Adrenal gland (tissue), 12 donors: ENCODE measurements around the gene MCM6. TPM values are rescaled to one million over a fixed set of nuclear protein-coding genes. Genes with fewer than 3 reads are reported as not detected.
A peak's percentile ranks its signal among the peaks of the same experiment; 100 is the strongest.

Experiments
- DNase-seq, 7 donors: peaks; one replicate each; pipeline ENCODE4 v3.0.0-alpha.2; 2019 to 2020
- H3K27ac ChIP-seq, 5 donors: fragments of 200-600 bp; sonication (generic) in 4 of 5; 1 replicate in 3 of 5; 2 replicates in 2 of 5; pipeline versions ENCODE4 v1.5.1 to v1.8.0; 2016 to 2020; ENCODE audit warnings: mild to moderate bottlenecking in 1 of 5
- H3K27me3 ChIP-seq: fragments of 200-600 bp; 2 replicates; pipeline ENCODE4 v1.8.0; 2021
- H3K36me3 ChIP-seq, 2 donors: fragments of 200-600 bp; replicated peaks in 1 of 2; 1 replicate in 1 of 2; 2 replicates in 1 of 2; pipeline versions ENCODE4 v1.5.1 to v1.8.0; 2018 to 2022
- H3K4me1 ChIP-seq, 2 donors: fragments of 200-600 bp; replicated peaks in 1 of 2; 1 replicate in 1 of 2; 2 replicates in 1 of 2; pipeline versions ENCODE4 v1.5.1 to v1.8.0; 2018 to 2021
- H3K4me3 ChIP-seq, 4 donors: fragments of 200-600 bp; sonication (generic) in 3 of 4; one replicate each; pipeline ENCODE4 v1.5.1; 2016 to 2018
- H3K9me3 ChIP-seq, 3 donors: fragments of 200-600 bp; sonication (generic) in 1 of 3; replicated peaks in 1 of 3; 1 replicate in 2 of 3; 2 replicates in 1 of 3; pipeline versions ENCODE4 v1.5.1 to v1.8.0; 2016 to 2021
- POLR2A ChIP-seq, 2 donors: fragments of 450-650 bp; IDR thresholded peaks; one replicate each; pipeline ENCODE4 v1.6.1; 2017; ENCODE audit warnings: antibody characterized with exemption in 2 of 2, mild to moderate bottlenecking in 2 of 2, moderate library complexity in 1 of 2
- WGBS, 4 donors: extraction: QIAGEN DNeasy Blood & Tissue Kit in 2 of 4; methylation state at CpG; one replicate each; pipeline versions ENCODE4 v1.1.5 to v1.1.7; 2013 to 2017; 5-methylcytosine and 5-hydroxymethylcytosine counted together
- intact Hi-C, 2 donors: fragments of 100-400 bp; cut with DNase I; formaldehyde crosslinking; loops; one replicate each; pipeline versions ENCODE4 v1.14.1 to v1.15.0; 2022 to 2023
- polyA plus RNA-seq, 3 donors: library from polyadenylated mRNA; stranded (reverse); fragments of 200-250 nt in 2 of 3; fragments of 350-450 nt in 1 of 3; fragmentation: Illumina TruSeq in 1 of 3; extraction: RNeasy Lipid Tissue Mini Kit (QIAGEN cat#74804) in 1 of 3; gene quantifications; one replicate each; pipeline ENCODE4 v1.2.3, GENCODE V29; 2013 to 2014
- total RNA-seq, 9 donors: library from RNA; depleted of rRNA in 4 of 9; stranded (reverse); fragments of >200 nt in 4 of 9; fragments of 120-200 nt in 1 of 9; fragmentation: NEBNext Ultra II Directional in 1 of 9; extraction: Animal tissue kit (Norgen Biotek cat#: 25700) in 1 of 9; gene quantifications; one replicate each; pipeline versions ENCODE4 v1.1.0 to v1.2.4, GENCODE V29; 2013 to 2023
- TF ChIP-seq, protein P1 (sequence below), 6 experiments: fragments of 450-650 bp in 4 of 6; fragments of 200-600 bp in 2 of 6; sonication (generic) in 1 of 6; IDR thresholded peaks; 1 replicate in 5 of 6; 2 replicates in 1 of 6; pipeline versions ENCODE4 v1.5.1 to v1.8.0; 2016 to 2021; ENCODE audit warnings: antibody characterized with exemption in 6 of 6, mild to moderate bottlenecking in 2 of 6, moderate library complexity in 1 of 6
- donor health status: healthy with polysubstance abuse.
- donor health status: Bipolar disorder and iron deficiency.
- donor health status: DM: yes; HTN: yes; CAD: no.
- donor health status: DM: no; HTN: no; CAD: no.
- donor health status: DM: no; HTN: no; CAD: no.
- donor health status: DM: yes; HTN: yes; CAD: no.

The MCM6 gene
- total and polyA plus RNA-seq, 12 donors: 3.4 to 18.9 (median 9.4) TPM

DNA sequence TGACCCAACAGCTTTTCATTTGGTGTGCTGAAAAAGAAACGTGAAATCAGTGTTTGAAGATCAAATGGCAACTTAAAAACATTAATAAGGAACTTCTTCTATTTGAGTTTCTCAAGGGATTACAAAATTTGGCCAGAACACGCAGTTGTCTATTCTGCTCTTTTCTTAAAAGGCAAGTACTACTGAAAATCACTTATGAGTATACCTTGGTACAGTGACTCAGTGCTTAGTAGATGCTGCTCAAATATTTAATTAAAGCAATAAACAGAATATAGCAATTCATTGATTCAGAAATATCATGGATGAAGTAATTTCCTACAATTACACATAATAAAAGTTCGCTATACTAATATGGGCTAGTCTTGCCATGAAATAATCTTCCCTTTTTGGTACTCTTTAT is 38.2 kb upstream of the MCM6 start:
- 63 to 76% (median 73%) methylated on average over 3 of the region's 3 CpGs for WGBS, 4 donors

DNA sequence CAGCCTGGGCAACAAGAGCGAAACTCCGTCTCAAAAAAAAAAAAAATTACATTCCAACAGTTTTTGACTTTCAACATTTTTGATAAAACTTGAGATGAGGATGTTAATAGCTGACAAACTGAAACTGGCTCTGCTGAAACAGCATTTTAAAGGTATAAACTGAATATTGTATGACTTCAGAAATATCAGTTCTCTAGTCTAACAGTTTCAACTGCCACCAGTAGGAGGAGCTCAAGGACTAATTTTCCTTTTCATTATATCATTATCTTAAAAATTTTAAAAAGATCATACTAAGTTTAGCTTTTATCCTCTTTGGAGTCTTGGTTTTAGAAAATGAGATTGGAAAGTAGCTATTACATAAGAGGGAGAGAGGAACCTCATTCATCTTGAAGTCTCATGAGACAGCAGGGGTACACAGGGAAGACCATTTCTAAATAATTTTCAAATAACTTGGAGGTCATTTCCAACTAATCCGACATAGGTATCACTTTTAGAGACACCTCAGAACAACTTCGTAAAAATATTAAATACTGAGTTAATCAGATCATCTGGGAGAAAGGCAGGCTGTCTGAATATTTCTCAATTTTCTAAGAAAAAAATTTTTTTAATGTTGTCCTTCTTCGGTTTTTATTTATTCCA is 37.6 kb upstream of the MCM6 start:
- H3K27ac ChIP-seq: no peak overlapping the region
- no peak for TF ChIP-seq POLR2A (IDR thresholded peaks at IDR 0.05)
- TF ChIP-seq, protein P1, sequence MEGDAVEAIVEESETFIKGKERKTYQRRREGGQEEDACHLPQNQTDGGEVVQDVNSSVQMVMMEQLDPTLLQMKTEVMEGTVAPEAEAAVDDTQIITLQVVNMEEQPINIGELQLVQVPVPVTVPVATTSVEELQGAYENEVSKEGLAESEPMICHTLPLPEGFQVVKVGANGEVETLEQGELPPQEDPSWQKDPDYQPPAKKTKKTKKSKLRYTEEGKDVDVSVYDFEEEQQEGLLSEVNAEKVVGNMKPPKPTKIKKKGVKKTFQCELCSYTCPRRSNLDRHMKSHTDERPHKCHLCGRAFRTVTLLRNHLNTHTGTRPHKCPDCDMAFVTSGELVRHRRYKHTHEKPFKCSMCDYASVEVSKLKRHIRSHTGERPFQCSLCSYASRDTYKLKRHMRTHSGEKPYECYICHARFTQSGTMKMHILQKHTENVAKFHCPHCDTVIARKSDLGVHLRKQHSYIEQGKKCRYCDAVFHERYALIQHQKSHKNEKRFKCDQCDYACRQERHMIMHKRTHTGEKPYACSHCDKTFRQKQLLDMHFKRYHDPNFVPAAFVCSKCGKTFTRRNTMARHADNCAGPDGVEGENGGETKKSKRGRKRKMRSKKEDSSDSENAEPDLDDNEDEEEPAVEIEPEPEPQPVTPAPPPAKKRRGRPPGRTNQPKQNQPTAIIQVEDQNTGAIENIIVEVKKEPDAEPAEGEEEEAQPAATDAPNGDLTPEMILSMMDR (IDR thresholded peaks at IDR 0.05): peak; percentile 67 to 83 (median 74)
- intact Hi-C loops: loop anchor here in 1 of 2 donors (10.0 kb wide), 1 partner anchor 201 kb away; the partner anchor contains the start of gene CXCR4
- H3K9me3 ChIP-seq: no peaks in the 10 kb centered on the region
- no peak overlapping the region for H3K4me3 ChIP-seq
- H3K36me3 ChIP-seq: peaks cover 0 to 7% of the 10 kb centered on the region in 2 donors
- H3K27me3 ChIP-seq: no peaks in the 10 kb centered on the region
- peak in 5 of 7 donors; percentile 18 to 62 (median 36) for DNase-seq
- H3K4me1 ChIP-seq: no peaks in the 10 kb centered on the region
- WGBS, 4 donors: 76 to 81% (median 78%) methylated on average over 5 of the region's 5 CpGs

More for the DNA sequence above, 38.2 kb upstream of the MCM6 start:
- no peak for TF ChIP-seq POLR2A (IDR thresholded peaks at IDR 0.05)
- TF ChIP-seq, protein P1 (IDR thresholded peaks at IDR 0.05): no peak
- H3K36me3 ChIP-seq: peaks cover 0 to 7% of the 10 kb centered on the region in 2 donors
- no peaks in the 10 kb centered on the region for H3K4me1 ChIP-seq
- no peak overlapping the region for H3K27ac ChIP-seq
- no peaks in the 10 kb centered on the region for H3K9me3 ChIP-seq
- no peak overlapping the region for H3K4me3 ChIP-seq
- H3K27me3 ChIP-seq: no peaks in the 10 kb centered on the region
- DNase-seq: no peak
- intact Hi-C loops: loop anchor here in 1 of 2 donors (10.0 kb wide), 1 partner anchor 200 kb away; the partner anchor contains the start of gene CXCR4

DNA sequence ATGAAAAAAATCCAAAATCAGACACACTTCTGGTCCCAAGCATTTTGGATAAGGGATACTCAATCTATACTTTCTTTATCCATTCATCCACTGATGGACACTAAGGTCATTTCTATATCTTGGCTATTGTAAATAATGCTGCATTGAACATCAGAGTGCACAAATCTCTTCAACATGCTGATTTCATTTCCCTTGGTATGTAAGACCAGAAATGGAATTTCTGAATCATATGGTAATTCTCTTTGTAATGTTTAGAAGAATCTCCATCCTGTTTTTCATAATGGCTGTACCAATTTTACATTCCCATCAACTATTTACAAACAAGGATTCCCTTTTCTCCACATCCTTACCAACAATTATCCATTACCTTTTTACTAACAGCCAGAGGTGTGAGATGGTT is 33.7 kb upstream of the MCM6 start:
- Histone ChIP-seq H3K9me3 (no peaks in the 10 kb centered on the region), H3K36me3 (peaks cover 0 to 33% of the 10 kb centered on the region in 2 donors), H3K4me3 (no peak overlapping the region), H3K4me1 (no peaks in the 10 kb centered on the region), H3K27ac (no peak overlapping the region), H3K27me3 (no peaks in the 10 kb centered on the region)
- intact Hi-C loops: loop anchor here in 1 of 2 donors (10.0 kb wide), 1 partner anchor 205 kb away; the partner anchor contains the start of gene CXCR4
- TF ChIP-seq, protein P1 (IDR thresholded peaks at IDR 0.05): no peak
- no peak for TF ChIP-seq POLR2A (IDR thresholded peaks at IDR 0.05)
- DNase-seq: no peak

DNA sequence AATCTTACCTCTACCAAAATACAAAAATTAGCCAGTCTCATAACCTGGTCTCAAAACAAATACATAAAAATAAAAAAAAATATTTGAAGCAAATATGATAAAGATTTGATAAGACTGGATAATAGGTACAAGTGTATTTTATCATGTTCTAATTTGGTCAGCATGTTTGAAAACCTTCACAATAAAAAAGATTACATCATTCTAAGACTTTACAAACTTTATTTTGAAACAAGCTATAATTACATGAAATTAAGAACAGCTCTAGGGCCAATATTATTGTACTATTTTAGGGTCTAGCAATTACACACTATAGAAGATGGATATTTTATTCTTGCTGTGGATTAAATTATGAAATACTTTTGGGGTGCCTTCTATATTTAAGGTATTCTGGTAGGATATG is 29.4 kb upstream of the MCM6 start:
- intact Hi-C loops: no loop called here
- Histone ChIP-seq H3K36me3 (peaks cover 0 to 30% of the 10 kb centered on the region in 2 donors), H3K9me3 (no peaks in the 10 kb centered on the region), H3K4me1 (peaks cover 0 to 11% of the 10 kb centered on the region in 2 donors), H3K4me3 (no peak overlapping the region), H3K27ac (no peak overlapping the region), H3K27me3 (no peaks in the 10 kb centered on the region)
- no peak for DNase-seq
- TF ChIP-seq POLR2A (IDR thresholded peaks at IDR 0.05): no peak
- TF ChIP-seq, protein P1 (IDR thresholded peaks at IDR 0.05): no peak
